Hindlimb muscle (tissue), 1 donor: ENCODE data around the gene PAK4. TPM values are rescaled to one million over a fixed set of nuclear protein-coding genes. Genes with fewer than 3 reads are reported as not detected.
"Not testable (repeated sequence)": the region's sequence is repeated elsewhere in the genome, so short reads cannot be mapped to it uniquely, and the experiment has no call there.

Experiments used
- DNase-seq: peaks from one replicate; pipeline ENCODE4 v3.0.0-alpha.2; 2013
- polyA plus RNA-seq: library from polyadenylated mRNA; unstranded; fragments of 120-200 nt; gene quantifications from one replicate; pipeline ENCODE4 v1.2.1, GENCODE V29; 2013; ENCODE audit not compliant: insufficient read length

The PAK4 gene
- polyA plus RNA-seq, 1 donor = 23.0 TPM

GRCh38 chr19:39100500-39101166 is 25.0 kb upstream of the PAK4 start:
- DNase-seq = no peak

GRCh38 chr19:39103151-39103550 is 22.4 kb upstream of the PAK4 start:
- DNase-seq = no peak

DNA sequence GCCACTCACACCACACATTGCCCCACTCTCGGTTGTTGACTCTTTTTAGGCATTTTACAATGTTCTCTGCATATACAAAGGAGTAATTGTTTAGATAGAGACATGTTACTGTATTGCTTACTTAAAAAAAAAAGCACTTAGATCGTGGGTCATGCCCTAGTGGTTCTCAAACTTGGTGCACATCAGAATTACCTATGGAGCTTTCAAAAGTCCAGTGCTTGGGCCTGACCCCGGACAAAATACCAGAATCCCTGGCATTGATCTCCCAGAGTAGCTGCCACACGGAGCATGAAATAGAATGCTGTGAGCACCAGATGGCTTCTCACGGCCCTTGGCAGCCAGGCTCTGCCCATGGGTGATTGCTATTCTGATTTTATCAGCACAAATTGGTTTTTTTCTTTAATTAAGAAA is 21.4 kb upstream of the PAK4 start:
- DNase-seq = no peak

GRCh38 chr19:39106194-39106593 is 19.4 kb upstream of the PAK4 start:
- DNase-seq = no peak

- no peak for DNase-seq
Observed at GRCh38 chr19:39109641-39110040, 15.9 kb upstream of the PAK4 start.

DNA sequence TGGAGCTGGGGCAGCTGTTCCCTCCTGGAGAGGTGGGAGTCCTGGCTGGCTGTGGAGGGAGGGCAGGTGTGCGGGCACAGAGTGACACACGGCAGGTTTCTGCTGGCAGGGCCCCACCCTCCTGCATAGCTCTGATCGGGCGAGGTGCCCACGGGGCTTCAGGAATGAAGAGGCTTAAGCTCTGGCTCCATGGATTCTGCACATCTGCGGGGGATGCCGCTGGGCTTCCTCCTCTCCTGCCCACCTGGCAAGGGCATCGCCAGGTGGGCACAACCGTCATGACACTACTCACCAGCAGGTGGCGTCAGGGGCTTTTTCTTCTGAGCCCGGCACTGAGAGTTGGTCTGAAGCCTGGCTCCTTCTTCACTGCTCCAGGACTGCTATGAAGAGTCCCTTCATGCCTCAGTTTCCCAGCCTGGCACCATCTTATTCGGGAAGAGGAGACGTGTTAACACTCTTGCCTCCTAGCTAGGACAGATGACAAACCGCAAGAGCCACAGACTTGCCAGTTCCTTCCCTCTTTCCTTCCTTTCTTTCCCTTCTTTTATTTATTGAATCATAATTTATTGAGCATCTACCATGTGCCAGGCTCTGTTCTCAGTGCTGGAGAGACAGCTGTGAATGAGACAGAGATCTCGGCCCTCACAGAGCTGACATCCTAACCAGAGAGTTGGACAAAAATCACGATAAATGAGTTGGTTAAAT is 15.2 kb upstream of the PAK4 start:
- DNase-seq = no peak

- no peak for DNase-seq
Observed at GRCh38 chr19:39111593-39112199, 13.9 kb upstream of the PAK4 start.

GRCh38 chr19:39112338-39112890 is 13.2 kb upstream of the PAK4 start:
- no peak for DNase-seq

GRCh38 chr19:39113199-39113598 is 12.4 kb upstream of the PAK4 start:
- DNase-seq = no peak

DNA sequence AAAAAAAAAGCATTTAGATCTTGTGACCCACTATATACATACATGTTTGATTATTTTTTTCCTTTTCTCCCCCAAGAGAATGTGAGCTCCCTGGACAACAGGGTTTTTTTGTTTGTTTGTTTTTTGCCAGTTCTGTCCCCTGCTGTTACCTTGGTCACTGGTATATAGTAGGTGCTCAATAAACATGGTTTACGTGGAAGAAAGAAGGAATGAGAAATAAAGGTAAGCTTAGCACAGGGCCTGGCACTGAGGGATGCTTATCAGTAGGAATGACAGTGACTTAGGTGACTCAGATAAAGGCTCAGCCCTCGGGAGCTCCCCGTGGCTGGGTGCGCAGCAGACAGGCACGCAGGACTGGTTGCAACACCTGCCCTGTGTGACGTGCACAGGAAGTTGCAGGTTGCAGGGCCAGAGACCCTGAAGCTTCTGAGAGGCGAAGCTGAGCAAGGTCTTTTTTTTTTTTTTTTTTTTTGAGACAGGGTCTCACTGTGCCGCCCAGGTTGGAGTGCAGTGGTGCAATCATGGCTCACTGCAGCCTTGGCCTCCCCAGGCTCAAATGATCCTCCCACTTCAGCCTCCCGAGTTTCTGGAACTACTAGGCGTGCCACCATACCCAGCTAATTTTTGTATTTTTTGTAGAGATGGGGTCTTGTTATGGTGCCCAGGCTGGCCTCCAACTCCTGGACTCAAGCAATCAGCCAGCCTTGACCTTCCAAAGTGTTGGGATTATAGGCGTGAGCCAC is 10.3 kb upstream of the PAK4 start:
- no peak for DNase-seq

GRCh38 chr19:39117023-39117422 is 8.6 kb upstream of the PAK4 start:
- not testable (repeated sequence) for DNase-seq

GRCh38 chr19:39119830-39120229 is 5.8 kb upstream of the PAK4 start:
- DNase-seq = no peak

- DNase-seq = no peak
Observed at GRCh38 chr19:39122934-39123731, 2.5 kb upstream of the PAK4 start.

DNA sequence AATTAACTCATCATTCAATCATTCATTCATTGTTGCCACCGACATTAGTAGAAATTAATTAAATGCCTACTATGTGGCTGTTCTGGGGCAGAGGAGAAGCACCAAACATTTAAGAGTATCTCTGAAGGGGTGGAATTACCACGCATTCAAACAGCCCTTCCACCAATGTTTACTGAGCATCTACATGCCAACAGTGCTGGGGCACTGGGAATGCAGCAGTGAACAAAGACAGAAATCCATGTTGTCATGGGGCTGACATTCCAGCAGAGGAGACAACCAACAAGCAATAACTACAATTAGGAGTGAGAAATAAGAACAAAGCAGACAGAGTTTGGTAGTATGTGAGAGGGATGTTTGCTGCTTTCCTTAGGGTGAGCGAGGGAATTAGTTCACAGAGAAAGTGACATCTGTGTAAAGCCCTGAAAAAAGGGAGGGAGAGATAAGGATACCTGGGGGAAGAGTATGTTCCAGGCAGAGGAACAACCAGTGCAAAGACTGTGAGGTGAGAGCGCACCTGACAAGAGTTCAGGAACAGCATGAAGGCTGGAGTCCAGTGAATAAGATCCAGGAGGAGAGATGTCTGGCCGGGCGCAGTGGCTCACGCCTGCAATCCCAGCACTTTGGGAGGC is 1.3 kb upstream of the PAK4 start:
- DNase-seq = no peak

GRCh38 chr19:39125199-39125553 is 410 bp upstream of the PAK4 start:
- DNase-seq = no peak

DNA sequence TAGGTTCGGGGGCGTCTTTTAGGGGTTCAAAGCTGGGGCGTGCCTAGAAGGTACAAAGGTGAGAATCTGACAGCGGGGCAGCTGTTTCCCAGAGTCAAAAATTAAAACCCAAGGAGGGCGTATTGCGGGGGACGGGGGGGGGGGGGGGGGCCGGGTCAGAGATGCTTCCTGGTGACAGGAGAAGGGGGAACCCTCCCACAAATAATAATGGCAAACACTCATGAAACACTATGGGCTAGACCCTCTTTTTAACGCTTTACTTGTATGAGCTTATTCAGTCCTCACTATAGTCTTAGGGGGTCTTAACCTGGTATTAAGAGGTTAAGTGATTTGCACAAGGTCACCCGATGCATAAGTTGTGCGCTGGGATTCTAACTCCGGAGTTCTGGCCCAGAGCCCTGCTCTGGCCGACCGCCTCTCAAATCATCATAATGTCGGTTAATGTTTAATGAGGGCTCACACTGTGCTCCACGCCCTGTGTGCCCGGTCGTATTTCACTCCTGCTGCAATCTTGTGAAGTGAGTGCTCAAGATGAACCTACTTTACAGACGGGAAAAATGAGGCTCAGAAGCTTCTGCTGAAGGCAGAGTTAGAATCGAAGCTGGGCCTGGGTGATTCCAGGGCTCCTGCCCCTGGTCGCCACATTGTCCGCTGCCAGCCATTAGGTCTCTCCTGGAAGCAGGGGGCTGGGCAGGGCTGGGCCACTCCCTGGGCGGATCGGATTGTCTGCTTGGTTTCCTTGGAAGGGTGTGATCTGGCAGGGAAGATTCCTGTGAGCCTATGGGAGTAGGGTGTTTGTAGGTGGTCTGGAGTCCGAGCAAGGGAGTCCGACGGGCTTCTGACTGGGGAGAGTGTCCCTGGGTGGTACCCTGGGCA is 964 bp downstream of the PAK4 start:
- DNase-seq = no peak

- no peak for DNase-seq
Observed at GRCh38 chr19:39127812-39128515, 2.4 kb downstream of the PAK4 start.

GRCh38 chr19:39128516-39129079 is 3.0 kb downstream of the PAK4 start:
- no peak for DNase-seq

- no peak for DNase-seq
Observed at GRCh38 chr19:39129116-39129515, 3.5 kb downstream of the PAK4 start.
